ENCODE data around the gene MAGEA9B. TPM values are rescaled to one million over a fixed set of nuclear protein-coding genes. Genes with fewer than 3 reads are reported as not detected.
"Not testable (repeated sequence)": the region's sequence is repeated elsewhere in the genome, so short reads cannot be mapped to it uniquely, and the experiment has no call there.

MAGEA9B gene
- polyA plus RNA-seq, 1 experiment, result not detected

DNA sequence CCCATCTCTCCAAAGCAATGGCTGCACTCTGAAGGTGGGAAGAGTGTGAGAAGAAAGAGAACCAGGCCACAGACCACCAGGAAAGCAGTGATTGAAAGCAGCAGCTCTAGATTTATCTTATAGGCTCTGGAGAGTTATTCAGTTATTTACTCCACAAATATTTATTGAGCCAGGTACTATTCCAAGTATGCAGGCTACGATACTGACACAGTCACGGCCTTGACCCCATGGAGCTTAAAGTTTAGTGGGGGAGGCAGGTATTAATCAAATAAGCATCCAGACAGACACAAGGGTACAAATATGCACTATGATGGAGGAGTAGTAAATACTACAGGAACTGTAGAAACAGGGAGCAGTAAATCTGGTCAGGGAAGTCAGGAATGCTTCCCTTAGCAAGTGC is 41.5 kb upstream of the MAGEA9B start:
- Histone ChIP-seq H3K27me3 (ENCODE audit: control insufficient read depth, insufficient read depth, low read length) (no peaks in the 10 kb centered on the region), H3K27ac (ENCODE audit: low read depth, low read length) (no peak overlapping the region), H3K4me3 (ENCODE audit: low read depth, low read length) (no peak overlapping the region), H3K9me3 (ENCODE audit: control insufficient read depth, insufficient read depth, low read length) (no peaks in the 10 kb centered on the region)
- TF ChIP-seq, protein P1, sequence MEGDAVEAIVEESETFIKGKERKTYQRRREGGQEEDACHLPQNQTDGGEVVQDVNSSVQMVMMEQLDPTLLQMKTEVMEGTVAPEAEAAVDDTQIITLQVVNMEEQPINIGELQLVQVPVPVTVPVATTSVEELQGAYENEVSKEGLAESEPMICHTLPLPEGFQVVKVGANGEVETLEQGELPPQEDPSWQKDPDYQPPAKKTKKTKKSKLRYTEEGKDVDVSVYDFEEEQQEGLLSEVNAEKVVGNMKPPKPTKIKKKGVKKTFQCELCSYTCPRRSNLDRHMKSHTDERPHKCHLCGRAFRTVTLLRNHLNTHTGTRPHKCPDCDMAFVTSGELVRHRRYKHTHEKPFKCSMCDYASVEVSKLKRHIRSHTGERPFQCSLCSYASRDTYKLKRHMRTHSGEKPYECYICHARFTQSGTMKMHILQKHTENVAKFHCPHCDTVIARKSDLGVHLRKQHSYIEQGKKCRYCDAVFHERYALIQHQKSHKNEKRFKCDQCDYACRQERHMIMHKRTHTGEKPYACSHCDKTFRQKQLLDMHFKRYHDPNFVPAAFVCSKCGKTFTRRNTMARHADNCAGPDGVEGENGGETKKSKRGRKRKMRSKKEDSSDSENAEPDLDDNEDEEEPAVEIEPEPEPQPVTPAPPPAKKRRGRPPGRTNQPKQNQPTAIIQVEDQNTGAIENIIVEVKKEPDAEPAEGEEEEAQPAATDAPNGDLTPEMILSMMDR (IDR thresholded peaks at IDR 0.05; ENCODE audit: low read depth, low read length), result no peak
- CTCF ChIA-PET, result no interaction called here
- no peak for DNase-seq (ENCODE audit: low read depth, low spot score)
- POLR2A ChIA-PET, result no interaction called here

DNA sequence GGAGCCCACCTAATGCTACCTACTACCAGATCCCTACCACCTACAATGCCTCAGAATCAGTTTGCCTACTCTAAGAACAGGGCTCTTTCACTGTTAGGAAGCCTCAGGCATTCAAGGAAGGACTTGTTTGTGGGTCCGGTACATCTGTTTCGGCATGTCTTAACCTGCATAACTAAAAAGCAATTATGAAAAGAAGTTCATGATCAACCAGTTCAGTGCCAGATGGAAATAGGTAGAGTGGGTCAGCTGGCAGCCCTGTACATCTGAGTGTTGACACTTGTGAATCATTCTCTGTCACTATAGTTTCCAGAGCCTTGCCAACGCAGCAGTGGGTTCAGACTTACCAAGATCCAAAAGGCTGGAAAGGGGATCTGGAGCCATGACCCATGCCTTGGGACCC is 41.0 kb upstream of the MAGEA9B start:
- POLR2A ChIA-PET, result no interaction called here
- no peak for DNase-seq (ENCODE audit: low read depth, low spot score)
- H3K9me3 ChIP-seq (ENCODE audit: control insufficient read depth, insufficient read depth, low read length), result no peaks in the 10 kb centered on the region
- no peak overlapping the region for H3K27ac ChIP-seq (ENCODE audit: low read depth, low read length)
- TF ChIP-seq, protein P1 (IDR thresholded peaks at IDR 0.05; ENCODE audit: low read depth, low read length), result no peak
- H3K27me3 ChIP-seq (ENCODE audit: control insufficient read depth, insufficient read depth, low read length), result no peaks in the 10 kb centered on the region
- CTCF ChIA-PET, result no interaction called here
- H3K4me3 ChIP-seq (ENCODE audit: low read depth, low read length), result no peak overlapping the region

DNA sequence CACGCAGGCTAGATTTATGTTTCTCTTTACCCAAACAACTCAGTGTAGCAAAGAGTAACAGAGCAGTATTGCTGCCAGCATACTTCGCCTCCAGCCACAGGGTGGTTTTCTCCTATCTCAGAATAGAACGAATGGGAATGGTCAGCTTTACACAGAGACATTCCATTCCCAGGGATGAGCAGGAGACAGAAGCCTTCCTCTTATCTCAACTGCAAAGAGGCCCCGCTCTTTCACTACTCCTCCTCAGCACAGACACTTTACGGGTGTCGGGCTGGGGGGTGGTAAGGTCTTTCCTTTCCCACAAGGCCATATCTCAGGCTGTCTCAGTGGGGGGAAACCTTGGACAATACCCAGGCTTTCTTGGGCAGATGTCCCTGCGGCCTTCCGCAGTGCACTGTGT is 39.6 kb upstream of the MAGEA9B start:
- H3K27me3 ChIP-seq (ENCODE audit: control insufficient read depth, insufficient read depth, low read length); CTCF ChIA-PET; H3K27ac ChIP-seq (ENCODE audit: low read depth, low read length); POLR2A ChIA-PET; H3K9me3 ChIP-seq (ENCODE audit: control insufficient read depth, insufficient read depth, low read length); H3K4me3 ChIP-seq (ENCODE audit: low read depth, low read length); DNase-seq (ENCODE audit: low read depth, low spot score): not testable (repeated sequence)

DNA sequence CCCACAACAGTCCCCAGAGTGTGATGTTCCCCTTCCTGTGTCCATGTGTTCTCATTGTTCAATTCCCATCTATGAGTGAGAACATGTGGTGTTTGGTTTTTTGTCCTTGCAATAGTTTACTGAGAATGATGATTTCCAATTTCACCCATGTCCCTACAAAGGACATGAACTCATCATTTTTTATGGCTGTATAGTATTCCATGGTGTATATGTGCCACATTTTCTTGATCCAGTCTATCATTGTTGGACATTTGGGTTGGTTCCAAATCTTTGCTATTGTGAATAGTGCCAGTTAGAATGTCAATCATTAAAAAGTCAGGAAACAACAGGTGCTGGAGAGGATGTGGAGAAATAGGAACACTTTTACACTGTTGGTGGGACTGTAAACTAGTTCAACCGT is 32.4 kb upstream of the MAGEA9B start:
- H3K4me3 ChIP-seq (ENCODE audit: low read depth, low read length); DNase-seq (ENCODE audit: low read depth, low spot score); CTCF ChIA-PET: not testable (repeated sequence)

DNA sequence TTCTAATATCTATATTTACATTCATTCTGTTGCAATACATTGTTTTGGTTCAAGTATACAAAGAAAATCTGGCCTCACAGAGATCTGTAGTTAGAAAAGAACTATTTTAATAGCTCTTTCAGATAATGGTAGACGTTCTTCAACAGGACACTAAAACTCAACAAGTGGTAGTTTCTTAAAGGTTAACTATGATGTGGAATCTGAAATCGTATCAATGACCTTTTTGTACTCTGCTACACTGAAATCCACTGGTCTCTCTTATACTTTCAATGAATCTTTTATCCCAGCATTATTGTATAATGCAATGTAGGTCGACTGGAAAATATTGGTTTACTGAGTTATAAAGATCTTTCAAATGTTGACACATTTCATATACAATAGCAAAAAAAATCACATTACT is 31.6 kb upstream of the MAGEA9B start:
- Histone ChIP-seq H3K4me3 (ENCODE audit: low read depth, low read length) (no peak overlapping the region), H3K27ac (ENCODE audit: low read depth, low read length) (no peak overlapping the region), H3K27me3 (ENCODE audit: control insufficient read depth, insufficient read depth, low read length) (no peaks in the 10 kb centered on the region), H3K9me3 (ENCODE audit: control insufficient read depth, insufficient read depth, low read length) (no peaks in the 10 kb centered on the region)
- CTCF ChIA-PET, result no interaction called here
- TF ChIP-seq, protein P1 (IDR thresholded peaks at IDR 0.05; ENCODE audit: low read depth, low read length), result no peak
- no peak for DNase-seq (ENCODE audit: low read depth, low spot score)
- POLR2A ChIA-PET, result no interaction called here

More for the DNA sequence above, 32.4 kb upstream of the MAGEA9B start:
- H3K27me3 ChIP-seq (ENCODE audit: control insufficient read depth, insufficient read depth, low read length); H3K27ac ChIP-seq (ENCODE audit: low read depth, low read length); POLR2A ChIA-PET; H3K9me3 ChIP-seq (ENCODE audit: control insufficient read depth, insufficient read depth, low read length): not testable (repeated sequence)

DNA sequence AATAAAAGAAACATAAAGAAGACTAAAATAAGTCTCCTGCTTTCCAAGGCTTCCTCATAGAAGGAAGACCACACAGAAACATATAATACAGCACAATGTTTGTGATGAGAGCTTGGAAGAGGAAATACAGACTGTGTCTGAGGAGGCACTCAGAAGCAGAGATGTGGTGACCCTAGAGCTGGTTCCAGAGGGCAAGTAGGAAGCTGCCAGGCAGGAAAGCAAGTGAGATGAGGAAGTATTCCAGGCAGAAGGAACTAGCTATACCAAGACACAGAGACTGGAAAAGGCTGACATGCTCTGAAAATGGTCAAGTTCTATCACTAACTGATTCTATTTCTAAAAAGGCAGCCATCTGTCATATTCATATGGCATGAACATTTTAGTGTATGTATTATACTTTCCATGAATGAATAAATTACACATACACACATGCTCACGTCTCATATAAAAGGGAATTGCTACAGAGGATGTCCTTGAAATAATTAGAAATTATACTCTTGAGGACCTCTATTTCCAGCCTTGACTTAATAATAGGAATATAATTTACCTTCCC is 24.4 kb upstream of the MAGEA9B start:
- H3K27ac ChIP-seq (ENCODE audit: low read depth, low read length), result no peak overlapping the region
- ChIA-PET CTCF (no interaction called here), POLR2A (no interaction called here)
- no peak overlapping the region for H3K4me3 ChIP-seq (ENCODE audit: low read depth, low read length)
- TF ChIP-seq, protein P1 (IDR thresholded peaks at IDR 0.05; ENCODE audit: low read depth, low read length), result no peak
- H3K27me3 ChIP-seq (ENCODE audit: control insufficient read depth, insufficient read depth, low read length), result no peaks in the 10 kb centered on the region
- H3K9me3 ChIP-seq (ENCODE audit: control insufficient read depth, insufficient read depth, low read length), result no peaks in the 10 kb centered on the region
- DNase-seq (ENCODE audit: low read depth, low spot score), result no peak
